WTC11 (cell line): ENCODE results near the gene ZNF236. TPM values are rescaled to one million over a fixed set of nuclear protein-coding genes. Genes with fewer than 3 reads are reported as not detected.

Source experiments
- ATAC-seq: fragments of 200-7000 bp; cut with Tn5 transposase; 2 replicates; pipeline ENCODE4 v1.10.0; 2021; ENCODE audit warnings: mild to moderate bottlenecking, moderate library complexity
- CTCF ChIA-PET: fragments of 300-600 bp; sonication (Branson Sonifier 250); formaldehyde crosslinking; loops from one replicate; lab custom pipeline; 2021; ENCODE audit warnings: antibody characterized with exemption; lab: Charles Lee
- POLR2A ChIA-PET: fragments of 350-600 bp; sonication (Branson Sonifier 250); formaldehyde crosslinking; loops from one replicate; lab custom pipeline; 2021; ENCODE audit warnings: antibody characterized with exemption; lab: Charles Lee
- DNase-seq: peaks from one replicate; pipeline ENCODE4 v3.0.0; 2021; ENCODE audit warnings: low spot score
- H3K27ac Mint-ChIP-seq: 2 replicates; pipeline ENCODE4 v1.8.0; 2021; ENCODE audit warnings: mixed read lengths
- H3K27me3 Mint-ChIP-seq: 2 replicates; pipeline ENCODE4 v1.8.0; 2021; ENCODE audit warnings: low read depth, mild to moderate bottlenecking, moderate library complexity, mixed read lengths
- H3K36me3 Mint-ChIP-seq: 2 replicates; pipeline ENCODE4 v1.8.0; 2021; ENCODE audit warnings: mixed read lengths
- H3K4me1 Mint-ChIP-seq: 2 replicates; pipeline ENCODE4 v1.8.0; 2022; ENCODE audit warnings: mixed read lengths
- H3K4me3 Mint-ChIP-seq: 2 replicates; pipeline ENCODE4 v1.8.0; 2021; ENCODE audit warnings: mild to moderate bottlenecking, moderate library complexity, mixed read lengths
- H3K9me3 Mint-ChIP-seq: 2 replicates; pipeline ENCODE4 v1.8.0; 2021; ENCODE audit warnings: mixed read lengths
- ELF4 ChIP-seq: sonication (generic); formaldehyde crosslinking; IDR thresholded peaks from 2 replicates; pipeline ENCODE4 v1.8.1; 2022; ENCODE audit warnings: low read depth, mild to moderate bottlenecking, moderate library complexity, missing genetic modification reagents
- ESRRA ChIP-seq: sonication (generic); formaldehyde crosslinking; IDR thresholded peaks from 2 replicates; pipeline ENCODE4 v1.8.1; 2022; ENCODE audit warnings: mild to moderate bottlenecking, missing genetic modification reagents, borderline replicate concordance
- JAZF1 ChIP-seq: fragments of 250-450 bp; sonication (Bioruptor Pico); IDR thresholded peaks from 2 replicates; pipeline ENCODE4 v1.9.0; 2021; ENCODE audit warnings: moderate library complexity, mild to moderate bottlenecking, inconsistent platforms
- KAT7 ChIP-seq: sonication (generic); formaldehyde crosslinking; IDR thresholded peaks from 2 replicates; pipeline ENCODE4 v1.8.1; 2023; ENCODE audit warnings: missing genetic modification reagents, mild to moderate bottlenecking, borderline replicate concordance
- NFE2L1 ChIP-seq: sonication (generic); formaldehyde crosslinking; IDR thresholded peaks from 2 replicates; pipeline ENCODE4 v1.8.1; 2023; ENCODE audit warnings: missing genetic modification reagents
- NR1H2 ChIP-seq: sonication (generic); formaldehyde crosslinking; IDR thresholded peaks from 2 replicates; pipeline ENCODE4 v1.9.0; 2021; ENCODE audit warnings: mild to moderate bottlenecking, moderate library complexity, missing genetic modification reagents
- TP53 ChIP-seq: sonication (generic); formaldehyde crosslinking; IDR thresholded peaks from 2 replicates; pipeline ENCODE4 v1.8.1; 2023; ENCODE audit warnings: mild to moderate bottlenecking, missing genetic modification reagents
- ZNF121 ChIP-seq: sonication (generic); formaldehyde crosslinking; IDR thresholded peaks from 2 replicates; pipeline ENCODE4 v1.8.0; 2023; ENCODE audit warnings: missing genetic modification reagents
- ZNF263 ChIP-seq: sonication (generic); formaldehyde crosslinking; IDR thresholded peaks from 2 replicates; pipeline ENCODE4 v1.8.1; 2022; ENCODE audit warnings: low read depth, mild to moderate bottlenecking, moderate library complexity, missing genetic modification reagents
- ZNF317 ChIP-seq: sonication (generic); formaldehyde crosslinking; IDR thresholded peaks from 2 replicates; pipeline ENCODE4 v1.8.1; 2023; ENCODE audit warnings: low read depth, mild to moderate bottlenecking, moderate library complexity, missing genetic modification reagents, borderline replicate concordance
- ZNF423 ChIP-seq: fragments of 250-450 bp; sonication (Bioruptor Pico); IDR thresholded peaks from 2 replicates; pipeline ENCODE4 v2.1.2; 2022; ENCODE audit warnings: mild to moderate bottlenecking, moderate library complexity
- total RNA-seq: library from RNA; stranded (reverse); gene quantifications from 3 replicates; pipeline ENCODE4 v1.2.3, GENCODE V29; 2021
- TF ChIP-seq, protein P1 (sequence below): sonication (generic); formaldehyde crosslinking; IDR thresholded peaks from 2 replicates; pipeline ENCODE4 v1.8.0; 2022; ENCODE audit warnings: mild to moderate bottlenecking, missing genetic modification reagents
- TF ChIP-seq, protein P2 (sequence below): sonication (generic); formaldehyde crosslinking; IDR thresholded peaks from 2 replicates; pipeline ENCODE4 v1.8.1; 2022; ENCODE audit warnings: mild to moderate bottlenecking, moderate library complexity, missing genetic modification reagents
- TF ChIP-seq, protein P3 (sequence below): sonication (generic); formaldehyde crosslinking; IDR thresholded peaks from 2 replicates; pipeline ENCODE4 v1.8.0; 2022; ENCODE audit warnings: mild to moderate bottlenecking, missing genetic modification reagents
- TF ChIP-seq, protein P4 (sequence below): sonication (generic); formaldehyde crosslinking; IDR thresholded peaks from 2 replicates; pipeline ENCODE4 v1.8.1; 2022; ENCODE audit warnings: low read depth, mild to moderate bottlenecking, moderate library complexity, missing genetic modification reagents, borderline replicate concordance
- TF ChIP-seq, protein P5 (sequence below): sonication (generic); formaldehyde crosslinking; IDR thresholded peaks from 2 replicates; pipeline ENCODE4 v1.8.0; 2022; ENCODE audit warnings: mild to moderate bottlenecking, missing genetic modification reagents
- TF ChIP-seq, protein P6 (sequence below): fragments of 250-450 bp; sonication (Bioruptor Pico); IDR thresholded peaks from 2 replicates; pipeline ENCODE4 v1.9.0; 2021; ENCODE audit warnings: moderate library complexity, mild to moderate bottlenecking, inconsistent platforms, borderline replicate concordance

The ZNF236 gene
- total RNA-seq, 1 experiment from 2014 or later = 19.9 TPM

DNA sequence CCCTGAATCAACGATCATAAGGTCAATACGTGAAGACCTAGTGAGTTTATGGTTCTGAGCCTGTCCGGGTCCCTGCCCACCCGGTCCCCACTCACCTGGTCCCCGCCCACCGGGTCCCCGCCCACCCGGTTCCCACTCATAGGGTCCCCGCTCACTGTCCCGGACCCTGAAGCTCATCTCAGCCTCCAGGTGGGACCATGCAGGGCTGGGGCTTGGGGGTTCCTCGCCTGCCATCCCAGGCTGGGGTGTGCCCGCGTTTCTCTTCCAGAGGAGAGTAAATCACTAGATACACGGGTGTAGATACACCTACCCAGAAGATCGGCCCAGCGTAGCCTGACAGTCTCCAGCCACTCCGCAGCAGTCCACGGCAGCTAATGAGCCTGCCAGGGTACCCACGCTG lies 178.7 kb downstream of the ZNF236 start:
- Mint-ChIP-seq H3K27me3 (no peaks in the 10 kb centered on the region), H3K4me3 (no peak overlapping the region), H3K9me3 (no peaks in the 10 kb centered on the region), H3K27ac (no peak overlapping the region), H3K36me3 (no peaks in the 10 kb centered on the region), H3K4me1 (peaks cover 11% of the 10 kb centered on the region; the same call in 1 of the 2 replicates)
- DNase-seq (no peak), ATAC-seq (no peak)
- POLR2A ChIA-PET = interaction anchor here (0.6 to 0.8 kb wide), 2 partner anchors 20 to 231 kb away, joined by 3 to 7 read pairs; no protein-coding TSS in a partner anchor
- CTCF ChIA-PET = interaction anchor here (0.8 to 2.8 kb wide), 24 partner anchors 7 to 211 kb away, joined by 3 to 18 read pairs (median 5); partner anchors contain the start of gene MBP
- TF ChIP-seq, protein P1, sequence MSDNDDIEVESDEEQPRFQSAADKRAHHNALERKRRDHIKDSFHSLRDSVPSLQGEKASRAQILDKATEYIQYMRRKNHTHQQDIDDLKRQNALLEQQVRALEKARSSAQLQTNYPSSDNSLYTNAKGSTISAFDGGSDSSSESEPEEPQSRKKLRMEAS (CRISPR knock-in tag) = no peak
- TF ChIP-seq, protein P2, sequence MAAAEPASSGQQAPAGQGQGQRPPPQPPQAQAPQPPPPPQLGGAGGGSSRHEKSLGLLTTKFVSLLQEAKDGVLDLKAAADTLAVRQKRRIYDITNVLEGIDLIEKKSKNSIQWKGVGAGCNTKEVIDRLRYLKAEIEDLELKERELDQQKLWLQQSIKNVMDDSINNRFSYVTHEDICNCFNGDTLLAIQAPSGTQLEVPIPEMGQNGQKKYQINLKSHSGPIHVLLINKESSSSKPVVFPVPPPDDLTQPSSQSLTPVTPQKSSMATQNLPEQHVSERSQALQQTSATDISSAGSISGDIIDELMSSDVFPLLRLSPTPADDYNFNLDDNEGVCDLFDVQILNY (CRISPR knock-in tag) = no peak
- TF ChIP-seq, protein P3, sequence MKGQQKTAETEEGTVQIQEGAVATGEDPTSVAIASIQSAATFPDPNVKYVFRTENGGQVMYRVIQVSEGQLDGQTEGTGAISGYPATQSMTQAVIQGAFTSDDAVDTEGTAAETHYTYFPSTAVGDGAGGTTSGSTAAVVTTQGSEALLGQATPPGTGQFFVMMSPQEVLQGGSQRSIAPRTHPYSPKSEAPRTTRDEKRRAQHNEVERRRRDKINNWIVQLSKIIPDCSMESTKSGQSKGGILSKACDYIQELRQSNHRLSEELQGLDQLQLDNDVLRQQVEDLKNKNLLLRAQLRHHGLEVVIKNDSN (CRISPR knock-in tag) = no peak
- no peak for TF ChIP-seq ZNF317 (CRISPR knock-in tag)

DNA sequence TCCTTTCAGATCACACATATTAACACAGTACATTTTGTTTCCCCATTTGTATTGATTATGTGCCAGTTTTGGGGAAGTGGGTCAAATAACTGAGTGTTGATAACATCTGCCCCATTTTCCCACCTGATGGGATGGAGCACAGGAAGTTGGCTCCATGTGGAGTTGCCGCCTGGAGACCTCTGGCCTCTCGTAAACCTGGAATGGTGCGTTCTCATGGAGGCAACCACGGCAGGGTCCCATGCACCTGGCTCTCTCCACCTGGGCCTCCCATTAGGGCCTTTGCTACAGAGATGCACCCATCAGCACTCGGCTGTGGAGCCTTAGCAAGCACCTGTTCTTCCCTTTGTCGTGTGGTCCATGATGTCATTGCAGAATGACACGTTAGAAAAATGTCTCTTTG lies 179.6 kb downstream of the ZNF236 start:
- TF ChIP-seq, protein P4, sequence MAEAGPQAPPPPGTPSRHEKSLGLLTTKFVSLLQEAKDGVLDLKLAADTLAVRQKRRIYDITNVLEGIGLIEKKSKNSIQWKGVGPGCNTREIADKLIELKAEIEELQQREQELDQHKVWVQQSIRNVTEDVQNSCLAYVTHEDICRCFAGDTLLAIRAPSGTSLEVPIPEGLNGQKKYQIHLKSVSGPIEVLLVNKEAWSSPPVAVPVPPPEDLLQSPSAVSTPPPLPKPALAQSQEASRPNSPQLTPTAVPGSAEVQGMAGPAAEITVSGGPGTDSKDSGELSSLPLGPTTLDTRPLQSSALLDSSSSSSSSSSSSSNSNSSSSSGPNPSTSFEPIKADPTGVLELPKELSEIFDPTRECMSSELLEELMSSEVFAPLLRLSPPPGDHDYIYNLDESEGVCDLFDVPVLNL (CRISPR knock-in tag) = no peak
- TF ChIP-seq ESRRA (CRISPR knock-in tag) (no peak), ZNF121 (CRISPR knock-in tag) (no peak), JAZF1 (no peak), KAT7 (CRISPR knock-in tag) (no peak), ZNF263 (CRISPR knock-in tag) (no peak), NR1H2 (CRISPR knock-in tag) (no peak)
- Mint-ChIP-seq H3K36me3 (no peaks in the 10 kb centered on the region), H3K4me1 (peaks cover 15% of the 10 kb centered on the region), H3K9me3 (no peaks in the 10 kb centered on the region), H3K27me3 (no peaks in the 10 kb centered on the region), H3K27ac (no peak overlapping the region), H3K4me3 (no peak overlapping the region)
- ATAC-seq (no peak), DNase-seq (no peak)
- POLR2A ChIA-PET = no interaction called here
- CTCF ChIA-PET = interaction anchor here (2.3 kb wide), 1 partner anchor 59 kb away, joined by 8 read pairs; no protein-coding TSS in a partner anchor

DNA sequence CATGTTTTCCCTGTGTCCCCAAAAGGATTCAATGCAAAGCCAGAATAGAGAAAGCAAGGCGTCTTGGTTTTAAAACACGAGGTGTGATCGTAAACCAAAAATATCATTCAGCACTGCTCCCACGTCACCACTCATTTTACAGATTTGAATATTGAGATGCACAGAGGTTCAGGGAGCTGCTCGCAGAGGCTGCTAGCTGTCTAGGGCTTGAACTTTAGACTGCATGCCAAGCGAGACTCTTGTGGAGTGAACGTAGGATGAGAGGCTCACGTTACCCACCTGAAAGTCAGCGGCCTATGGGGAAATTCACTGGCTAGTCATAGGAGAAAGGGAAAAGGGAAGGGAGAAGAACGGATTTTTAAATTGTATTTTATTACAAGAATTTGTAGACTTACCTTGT lies 180.1 kb downstream of the ZNF236 start:
- no peak overlapping the region for H3K4me3 Mint-ChIP-seq
- peaks cover 16% of the 10 kb centered on the region for H3K4me1 Mint-ChIP-seq
- ChIA-PET POLR2A (no interaction called here), CTCF (interaction anchor here (0.7 kb wide), 1 partner anchor 648 kb away, joined by 3 read pairs; no protein-coding TSS in a partner anchor)
- no peaks in the 10 kb centered on the region for H3K27me3 Mint-ChIP-seq
- DNase-seq = no peak
- H3K36me3 Mint-ChIP-seq = no peaks in the 10 kb centered on the region
- no peaks in the 10 kb centered on the region for H3K9me3 Mint-ChIP-seq
- TF ChIP-seq, protein P5, sequence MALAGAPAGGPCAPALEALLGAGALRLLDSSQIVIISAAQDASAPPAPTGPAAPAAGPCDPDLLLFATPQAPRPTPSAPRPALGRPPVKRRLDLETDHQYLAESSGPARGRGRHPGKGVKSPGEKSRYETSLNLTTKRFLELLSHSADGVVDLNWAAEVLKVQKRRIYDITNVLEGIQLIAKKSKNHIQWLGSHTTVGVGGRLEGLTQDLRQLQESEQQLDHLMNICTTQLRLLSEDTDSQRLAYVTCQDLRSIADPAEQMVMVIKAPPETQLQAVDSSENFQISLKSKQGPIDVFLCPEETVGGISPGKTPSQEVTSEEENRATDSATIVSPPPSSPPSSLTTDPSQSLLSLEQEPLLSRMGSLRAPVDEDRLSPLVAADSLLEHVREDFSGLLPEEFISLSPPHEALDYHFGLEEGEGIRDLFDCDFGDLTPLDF (CRISPR knock-in tag) = no peak
- TF ChIP-seq TP53 (CRISPR knock-in tag) (no peak), NFE2L1 (CRISPR knock-in tag) (no peak), ELF4 (CRISPR knock-in tag) (no peak), ZNF423 (CRISPR knock-in tag) (no peak)
- TF ChIP-seq, protein P6, sequence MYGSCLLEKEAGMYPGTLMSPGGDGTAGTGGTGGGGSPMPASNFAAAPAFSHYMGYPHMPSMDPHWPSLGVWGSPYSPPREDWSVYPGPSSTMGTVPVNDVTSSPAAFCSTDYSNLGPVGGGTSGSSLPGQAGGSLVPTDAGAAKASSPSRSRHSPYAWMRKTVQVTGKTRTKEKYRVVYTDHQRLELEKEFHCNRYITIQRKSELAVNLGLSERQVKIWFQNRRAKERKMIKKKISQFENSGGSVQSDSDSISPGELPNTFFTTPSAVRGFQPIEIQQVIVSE = no peak
- ATAC-seq = no peak
- H3K27ac Mint-ChIP-seq = no peak overlapping the region
